SKM-1 (cell line): Measurements from ENCODE around the gene HCAR1.
"Not testable (repeated sequence)": the region's sequence is repeated elsewhere in the genome, so short reads cannot be mapped to it uniquely, and the experiment has no call there.

Experiments used
- DNase-seq: peaks from one replicate; lab custom pipeline; 2025; ENCODE audit not compliant: unreplicated experiment; lab: John Stamatoyannopoulos, UW

HCAR1 gene

DNA sequence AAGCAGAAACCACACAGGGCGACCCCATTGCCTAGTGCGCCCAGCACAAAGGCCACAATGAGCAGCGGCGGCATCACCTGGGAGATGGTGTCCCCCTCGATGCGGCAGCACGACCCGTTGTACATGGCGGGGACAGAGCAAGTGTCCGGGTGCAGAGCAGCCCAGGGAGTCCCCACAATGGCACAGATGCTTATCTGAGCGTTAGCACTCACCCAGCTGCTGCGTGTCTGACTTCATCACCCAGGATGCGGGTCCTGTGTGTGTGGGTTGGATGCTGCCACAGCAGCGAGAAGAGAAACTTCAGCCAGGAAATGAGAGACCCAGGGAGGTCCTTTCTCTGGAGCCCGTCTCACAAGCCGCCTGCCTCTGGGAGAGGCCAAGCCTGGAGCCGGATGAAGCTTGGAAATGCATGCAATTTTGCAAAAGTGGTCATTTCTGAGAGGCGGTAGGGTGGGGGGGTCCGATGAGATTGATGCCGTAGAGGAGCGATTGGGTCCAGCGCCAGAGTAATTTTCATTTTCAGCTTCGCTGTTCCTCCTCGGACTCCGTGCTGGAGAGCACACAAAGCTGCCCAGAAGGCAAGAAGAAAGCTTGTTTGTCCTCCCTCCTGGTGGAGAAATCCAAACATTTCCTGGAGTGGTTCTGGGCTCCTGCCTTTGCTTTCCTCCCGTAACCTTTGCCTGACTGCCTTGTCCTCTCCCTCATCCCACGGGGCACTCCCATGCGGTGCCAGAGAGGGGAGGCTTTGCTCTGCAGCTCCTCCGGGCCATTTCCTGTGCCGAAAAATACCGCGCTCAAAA lies at the start of gene HCAR1:
Gene HCAR1 (minus strand): TSS at position 630 of the 800 bp plus-strand sequence. CDS start 505 bp downstream, at position 125.
- no peak for DNase-seq

DNA sequence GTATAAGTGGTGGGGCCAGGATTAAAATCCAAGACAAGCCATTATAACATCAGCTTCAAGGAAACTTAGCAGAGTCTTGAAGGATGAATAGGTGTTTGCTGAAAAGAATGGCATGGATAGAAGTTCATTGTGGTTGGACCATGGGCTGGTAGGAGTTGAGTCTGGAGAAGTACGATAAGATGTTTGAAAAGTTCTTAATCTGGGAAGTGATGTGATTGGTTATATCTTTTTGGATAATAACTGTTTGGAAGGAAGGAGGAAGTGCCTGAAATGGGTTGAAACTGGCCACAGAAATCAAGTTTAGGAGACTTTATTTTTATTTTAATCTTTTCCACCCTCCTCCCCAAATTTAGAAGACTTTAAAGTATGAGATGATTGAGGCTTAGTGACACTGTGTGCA lies 26.9 kb upstream of the HCAR1 start:
- no peak for DNase-seq

- no peak for DNase-seq
These were observed 24.1 kb upstream of the HCAR1 start for GRCh38 chr12:122754790-122755189.

- no peak for DNase-seq
These were observed 22.6 kb upstream of the HCAR1 start for GRCh38 chr12:122753319-122753650.

GRCh38 chr12:122752464-122753318 lies 22.0 kb upstream of the HCAR1 start, which contains the start of gene DENR:
Gene DENR (plus strand): TSS chr12:122752824. CDS start chr12:122753702, 878 bp downstream.
- DNase-seq = peak; percentile 73

DNA sequence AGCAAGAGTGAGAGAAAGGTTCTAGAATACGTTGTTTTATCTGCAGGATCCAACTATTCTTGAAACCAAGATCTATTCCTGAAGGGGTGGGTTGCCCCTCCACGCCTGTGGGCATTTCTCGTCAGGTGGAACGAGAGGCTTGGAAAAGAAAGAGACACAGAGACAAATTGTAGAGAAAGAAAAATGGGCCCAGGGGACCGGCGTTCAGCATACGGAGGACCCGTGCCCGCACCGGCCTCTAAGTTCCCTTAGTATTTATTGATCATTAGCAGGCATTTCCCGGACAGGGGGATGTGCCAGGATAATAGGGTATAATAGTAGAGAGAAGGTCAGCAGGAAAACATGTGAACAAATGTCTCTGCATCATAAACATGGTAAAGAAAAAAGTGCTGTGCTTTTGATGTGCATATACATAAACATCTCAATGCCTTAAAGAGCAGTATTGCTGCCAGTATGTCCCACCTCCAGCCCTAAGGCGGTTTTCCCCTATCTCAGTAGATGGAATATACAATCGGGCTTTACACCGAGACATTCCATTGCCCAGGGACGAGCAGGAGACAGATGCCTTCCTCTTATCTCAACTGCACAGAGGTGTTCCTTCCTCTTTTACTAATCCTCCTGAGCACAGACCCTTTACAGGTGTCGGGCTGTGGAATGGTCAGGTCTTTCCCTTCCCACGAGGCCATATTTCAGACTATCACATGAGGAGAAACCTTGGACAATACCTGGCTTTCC lies 20.3 kb upstream of the HCAR1 start:
- not testable (repeated sequence) for DNase-seq

DNA sequence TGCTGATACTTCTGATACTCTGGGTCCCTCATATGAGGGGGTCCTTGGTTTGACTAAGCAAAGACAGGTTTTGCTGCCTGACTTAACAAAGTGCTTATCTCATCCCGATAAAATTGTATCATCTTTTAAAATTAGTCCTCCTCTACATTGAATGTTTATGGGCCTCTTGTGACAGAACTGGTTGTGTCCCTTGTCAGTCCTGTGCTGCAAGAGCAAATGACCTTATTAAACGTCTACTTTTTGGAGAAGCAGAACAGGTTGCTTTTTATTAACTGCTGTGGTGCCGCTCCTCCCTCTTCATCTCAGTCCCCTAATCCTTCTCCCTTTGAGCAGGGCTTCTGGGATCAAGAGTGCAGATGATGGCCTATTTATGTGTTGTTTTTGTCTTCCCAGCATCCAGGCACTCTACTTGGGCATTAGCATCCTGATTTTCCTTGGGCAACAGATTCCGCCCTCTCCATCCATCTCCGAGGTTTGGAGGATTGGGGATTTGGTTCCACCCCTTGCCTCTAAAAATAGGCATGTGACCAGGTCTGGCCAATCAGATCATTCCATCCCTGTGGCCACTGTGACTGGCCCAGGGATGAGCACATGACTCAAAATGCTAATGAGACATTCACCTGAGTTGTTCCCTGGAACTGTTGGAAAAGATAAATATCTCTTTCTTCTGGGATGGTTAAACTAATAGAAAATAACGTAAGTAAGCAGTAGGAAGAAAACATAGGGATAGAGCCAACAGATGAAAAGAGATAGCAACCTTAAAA lies 19.1 kb upstream of the HCAR1 start:
- DNase-seq = no peak

GRCh38 chr12:122747224-122748135 lies 16.8 kb upstream of the HCAR1 start:
- no peak for DNase-seq

DNA sequence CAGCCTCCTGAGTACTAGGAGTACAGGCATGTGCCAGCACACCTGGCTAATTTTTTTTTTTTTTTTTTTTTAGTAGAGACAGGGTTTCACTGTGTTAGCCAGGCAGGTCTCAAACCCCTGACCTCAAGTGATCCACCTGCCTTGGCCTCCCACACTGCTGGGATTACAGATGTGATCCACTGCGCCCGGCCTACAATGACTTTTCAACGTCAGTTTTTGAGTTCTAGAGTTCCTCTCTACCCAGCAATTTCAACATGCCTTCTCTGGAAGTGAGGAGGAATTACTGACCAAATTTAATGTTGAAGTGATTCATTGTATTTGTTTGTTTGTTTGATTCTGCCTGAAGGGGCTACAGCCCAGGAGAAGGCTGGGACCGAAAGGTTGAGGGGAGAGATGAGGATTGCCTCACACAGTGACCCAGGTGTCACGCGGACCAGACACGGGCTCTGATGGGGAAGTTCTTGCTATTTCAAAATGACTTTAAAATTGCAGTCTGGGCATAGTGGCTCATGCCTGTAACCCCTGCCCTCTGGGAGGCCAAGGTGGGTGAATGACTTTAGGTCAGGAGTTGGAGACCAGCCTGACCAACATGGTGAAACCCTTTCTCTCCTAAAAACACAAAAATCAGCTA lies 13.4 kb upstream of the HCAR1 start:
- no peak for DNase-seq

DNA sequence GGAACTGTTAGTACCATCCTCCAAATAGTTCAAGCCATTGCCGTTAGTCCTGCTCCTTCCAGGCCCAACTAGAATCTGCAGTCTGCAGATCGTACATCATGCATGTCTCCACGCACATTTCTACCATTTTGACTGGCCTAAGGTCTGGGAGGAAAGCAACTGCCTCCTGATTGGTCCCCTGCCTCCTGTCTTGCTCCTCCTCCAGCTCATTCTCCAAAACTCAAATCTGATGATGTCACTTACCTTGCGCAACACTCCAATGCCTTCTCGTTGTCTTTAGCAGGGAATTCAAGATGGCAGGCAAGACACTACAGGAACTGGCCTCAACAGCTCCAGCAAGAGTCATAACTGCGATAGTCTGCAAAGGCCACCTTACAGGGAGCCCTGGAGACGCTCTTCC lies 9.7 kb upstream of the HCAR1 start:
- DNase-seq = no peak

DNA sequence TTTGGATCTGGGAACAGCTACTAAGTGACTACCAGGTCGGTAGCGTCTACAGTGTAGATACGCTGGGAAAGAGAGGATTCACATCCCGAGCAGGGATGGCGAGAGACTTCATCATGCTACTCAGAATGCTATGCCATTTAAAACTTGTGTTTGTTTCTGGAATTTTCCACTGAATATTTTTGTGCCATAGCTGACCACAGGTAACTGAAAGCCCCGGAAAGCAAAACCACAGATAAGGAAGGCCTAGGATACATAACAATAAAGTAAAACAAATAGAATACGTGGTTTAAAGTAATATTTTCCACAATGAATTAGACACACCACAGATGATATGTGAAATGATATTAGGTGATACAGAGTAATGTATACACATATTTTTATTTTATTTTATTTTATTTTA lies 7.9 kb upstream of the HCAR1 start:
- no peak for DNase-seq

- no peak for DNase-seq
These were observed 2.0 kb upstream of the HCAR1 start for GRCh38 chr12:122732611-122733010.

DNA sequence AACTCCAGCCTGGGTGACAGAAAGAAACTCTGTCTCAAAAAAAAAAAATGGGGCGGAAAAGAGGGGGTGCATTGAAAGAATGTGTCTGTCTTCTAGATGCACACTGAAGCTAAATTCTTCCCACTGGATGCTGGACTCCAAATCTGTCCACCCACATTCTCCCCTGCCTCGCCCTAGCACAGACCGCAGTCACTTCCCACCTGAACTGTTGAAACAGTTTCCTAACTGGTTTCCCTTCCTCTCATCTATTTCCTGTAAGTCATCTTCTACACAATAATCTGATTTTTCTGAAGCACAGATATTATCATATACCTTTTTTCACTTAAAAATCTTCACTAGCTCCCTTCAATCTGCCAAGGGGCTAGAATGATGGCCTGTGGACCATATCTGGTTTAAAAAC lies 1.5 kb upstream of the HCAR1 start:
- no peak for DNase-seq

DNA sequence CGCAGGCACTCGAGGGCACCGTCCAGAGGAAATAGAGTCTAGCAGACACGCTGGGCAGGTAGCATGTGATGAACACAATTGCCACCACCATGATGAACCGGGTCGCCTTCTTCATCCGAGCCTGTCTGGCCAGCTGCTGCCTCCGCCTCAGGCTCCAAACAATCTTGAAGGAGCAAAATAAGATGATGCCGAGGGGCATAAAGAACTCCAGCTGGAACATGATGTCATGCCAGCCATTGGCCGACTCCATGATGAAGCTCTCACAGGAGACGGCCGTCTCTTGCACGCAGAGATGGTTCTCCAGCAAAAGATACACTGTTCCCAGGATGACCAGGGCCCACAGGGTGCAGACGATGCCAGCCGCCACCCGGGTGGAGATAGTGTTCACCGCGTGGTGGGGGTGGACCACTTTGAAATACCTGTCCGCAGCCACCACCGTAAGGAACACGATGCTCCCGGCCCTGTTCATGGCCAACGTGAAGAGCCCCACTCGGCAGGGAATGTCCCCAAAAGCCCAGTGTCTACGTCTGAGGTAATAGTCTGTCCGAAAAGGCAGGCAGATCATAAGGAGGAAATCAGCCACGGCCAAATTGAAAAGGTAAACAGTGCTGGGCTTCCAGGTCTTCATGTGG lies 945 bp downstream of the HCAR1 start:
- DNase-seq = no peak

- no peak for DNase-seq
These were observed 4.5 kb downstream of the HCAR1 start for GRCh38 chr12:122726080-122726558.

GRCh38 chr12:122725452-122726079 lies 5.1 kb downstream of the HCAR1 start:
- DNase-seq = no peak

- DNase-seq = no peak
These were observed 5.9 kb downstream of the HCAR1 start for GRCh38 chr12:122724641-122725243.

GRCh38 chr12:122722387-122722786 lies 8.3 kb downstream of the HCAR1 start:
- no peak for DNase-seq
